Psoas muscle (tissue), 8 donors: Measurements from ENCODE around the gene PANK4. TPM values are rescaled to one million over a fixed set of nuclear protein-coding genes. Genes with fewer than 3 reads are reported as not detected.
A peak's percentile ranks its signal among the peaks of the same experiment; 100 is the strongest.

Source experiments
- ATAC-seq, 4 donors: fragments of 200-7000 bp; cut with Tn5 transposase; one replicate each; pipeline ENCODE4 v1.9.1; 2020; ENCODE audit warnings: moderate library complexity in 3 of 4, mild to moderate bottlenecking in 2 of 4
- DNase-seq, 2 donors: peaks; one replicate each; pipeline ENCODE4 v3.0.0-alpha.2; 2020
- H3K27ac ChIP-seq: fragments of 200-600 bp; one replicate; pipeline ENCODE4 v1.8.0; 2022
- H3K27me3 ChIP-seq, 3 donors: fragments of 200-600 bp in 1 of 3; one replicate each; pipeline versions ENCODE4 v1.6.1 to v1.8.0; 2013 to 2022; ENCODE audit warnings: low read length in 2 of 3, mild to moderate bottlenecking in 2 of 3, moderate library complexity in 1 of 3; ENCODE audit not compliant: insufficient read depth in 3 of 3
- H3K36me3 ChIP-seq, 2 donors: fragments of 200-600 bp in 1 of 2; one replicate each; pipeline versions ENCODE4 v1.6.1 to v1.8.0; 2013 to 2022; ENCODE audit warnings: low read depth in 1 of 2, mild to moderate bottlenecking in 1 of 2, moderate library complexity in 1 of 2; ENCODE audit not compliant: insufficient read depth in 1 of 2
- H3K4me1 ChIP-seq: fragments of 200-600 bp; one replicate; pipeline ENCODE4 v1.8.0; 2022
- H3K4me3 ChIP-seq: fragments of 200-600 bp; one replicate; pipeline ENCODE4 v1.8.0; 2022; ENCODE audit warnings: mild to moderate bottlenecking
- H3K9me3 ChIP-seq: fragments of 200-600 bp; one replicate; pipeline ENCODE4 v1.8.0; 2022
- WGBS, 3 donors: extraction: QIAGEN DNeasy Blood & Tissue Kit; methylation state at CpG; one replicate each; pipeline versions ENCODE4 v1.1.6 to v1.1.7; 2013; 5-methylcytosine and 5-hydroxymethylcytosine counted together
- intact Hi-C, 2 donors: fragments of 100-400 bp; cut with DNase I; formaldehyde crosslinking; loops; one replicate each; pipeline versions ENCODE4 v1.11.0 to v1.14.2; 2022
- polyA plus RNA-seq, 3 donors: library from polyadenylated mRNA; stranded (reverse); fragments of 200-250 nt; gene quantifications; one replicate each; pipeline ENCODE4 v1.2.3, GENCODE V29; 2013
- total RNA-seq, 4 donors: library from RNA; stranded (reverse); fragmentation: NEBNext Ultra II Directional in 2 of 4; extraction: Animal tissue kit (Norgen Biotek cat#: 25700) in 2 of 4; gene quantifications; one replicate each; pipeline versions ENCODE4 v1.2.1 to v1.2.4, GENCODE V29; 2021 to 2023
- TF ChIP-seq, protein P1 (sequence below): fragments of 200-600 bp; IDR thresholded peaks from one replicate; pipeline ENCODE4 v1.8.0; 2022; ENCODE audit warnings: antibody characterized with exemption
- donor health status: healthy with polysubstance abuse.
- donor health status: DM: no; HTN: no; CAD: no; lungs with moderate emphysema.
- donor health status: Bipolar disorder and iron deficiency.
- donor health status: healthy.
- donor health status: DM: yes; HTN: yes; CAD: no.
- donor health status: DM: no; HTN: no; CAD: no.
- donor health status: DM: no; HTN: no; CAD: no.
- donor health status: DM: yes; HTN: yes; CAD: no.

Gene PANK4
- total and polyA plus RNA-seq, 7 donors = 29.0 to 45.1 (median 31.9) TPM

DNA sequence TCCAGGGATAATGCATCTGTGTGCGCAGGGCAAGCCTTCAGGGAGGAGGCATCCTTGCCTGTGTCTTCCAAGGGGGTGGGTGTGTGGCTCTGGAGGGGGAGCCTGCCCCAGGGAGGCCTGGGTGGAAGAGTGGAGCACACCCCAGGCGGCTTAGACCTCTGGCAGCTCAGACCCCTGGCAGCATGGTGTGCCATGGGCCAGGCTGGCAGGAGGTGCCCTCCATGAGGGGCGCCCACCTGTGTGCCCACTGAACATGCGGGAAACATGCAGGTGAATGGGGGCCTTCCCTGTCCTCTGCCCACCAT, 1.1 kb upstream of the PANK4 start:
- no peaks in the 10 kb centered on the region for H3K36me3 ChIP-seq
- intact Hi-C loops = loop anchor here (5.0 kb wide), 3 partner anchors 115 to 340 kb away; partner anchors contain the start of genes MORN1 (in 1 of the 2), PEX10 (in 1 of the 2) and RER1 (in 1 of the 2)
- peak overlapping the region; percentile 76 for H3K27ac ChIP-seq
- no peaks in the 10 kb centered on the region for H3K9me3 ChIP-seq
- TF ChIP-seq, protein P1, sequence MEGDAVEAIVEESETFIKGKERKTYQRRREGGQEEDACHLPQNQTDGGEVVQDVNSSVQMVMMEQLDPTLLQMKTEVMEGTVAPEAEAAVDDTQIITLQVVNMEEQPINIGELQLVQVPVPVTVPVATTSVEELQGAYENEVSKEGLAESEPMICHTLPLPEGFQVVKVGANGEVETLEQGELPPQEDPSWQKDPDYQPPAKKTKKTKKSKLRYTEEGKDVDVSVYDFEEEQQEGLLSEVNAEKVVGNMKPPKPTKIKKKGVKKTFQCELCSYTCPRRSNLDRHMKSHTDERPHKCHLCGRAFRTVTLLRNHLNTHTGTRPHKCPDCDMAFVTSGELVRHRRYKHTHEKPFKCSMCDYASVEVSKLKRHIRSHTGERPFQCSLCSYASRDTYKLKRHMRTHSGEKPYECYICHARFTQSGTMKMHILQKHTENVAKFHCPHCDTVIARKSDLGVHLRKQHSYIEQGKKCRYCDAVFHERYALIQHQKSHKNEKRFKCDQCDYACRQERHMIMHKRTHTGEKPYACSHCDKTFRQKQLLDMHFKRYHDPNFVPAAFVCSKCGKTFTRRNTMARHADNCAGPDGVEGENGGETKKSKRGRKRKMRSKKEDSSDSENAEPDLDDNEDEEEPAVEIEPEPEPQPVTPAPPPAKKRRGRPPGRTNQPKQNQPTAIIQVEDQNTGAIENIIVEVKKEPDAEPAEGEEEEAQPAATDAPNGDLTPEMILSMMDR = no peak
- ATAC-seq (no peak), DNase-seq (no peak)
- no peaks in the 10 kb centered on the region for H3K27me3 ChIP-seq
- H3K4me3 ChIP-seq = peak overlapping the region; percentile 52
- H3K4me1 ChIP-seq = peaks cover 77% of the 10 kb centered on the region
- 39 to 54% (median 46%) methylated on average over 4 of the region's 4 CpGs for WGBS, 3 donors

DNA sequence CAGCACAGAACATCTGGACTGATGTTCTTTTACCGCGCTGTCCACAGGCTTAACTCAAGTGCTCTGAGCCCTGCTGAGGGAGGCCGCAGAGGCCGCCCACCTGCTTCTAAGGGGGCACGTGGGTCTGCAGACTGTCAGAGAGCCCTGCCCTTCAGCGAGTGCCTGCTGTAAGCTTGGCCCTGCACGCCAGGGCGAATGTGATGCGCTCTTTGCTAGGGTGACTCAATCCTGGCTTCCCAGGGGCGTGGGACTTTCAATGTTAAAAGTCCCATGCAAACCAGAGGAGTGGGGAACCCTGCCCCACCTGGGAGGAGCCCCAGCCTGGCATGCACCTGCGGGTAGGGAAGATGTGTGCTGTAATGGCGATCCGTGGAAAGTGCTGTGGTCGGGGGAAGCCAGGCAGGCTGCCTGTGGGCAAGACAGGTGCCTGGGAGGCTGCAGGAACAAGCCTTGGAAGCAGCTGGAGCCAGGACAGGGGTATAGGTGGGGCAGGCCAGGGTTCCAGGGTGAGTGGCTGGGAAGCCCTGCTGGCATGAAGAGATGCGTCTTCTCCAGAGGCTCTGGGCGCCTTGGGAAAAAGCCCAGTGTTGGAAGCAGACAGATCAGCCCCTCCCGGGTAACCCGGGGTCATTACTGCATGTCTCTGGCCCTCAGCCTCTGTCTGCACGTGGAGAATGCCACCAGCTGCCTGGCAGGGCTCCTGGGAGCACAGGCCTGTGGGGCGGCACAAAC, 594 bp upstream of the PANK4 start:
- H3K4me1 ChIP-seq = peaks cover 72% of the 10 kb centered on the region
- peak overlapping the region; percentile 76 for H3K27ac ChIP-seq
- no peaks in the 10 kb centered on the region for H3K27me3 ChIP-seq
- peak; percentile 26 to 65 (median 60) for ATAC-seq
- DNase-seq = peak; percentile 59 to 83
- intact Hi-C loops = loop anchor here (5.0 kb wide), 3 partner anchors 115 to 340 kb away; partner anchors contain the start of genes MORN1 (in 1 of the 2), PEX10 (in 1 of the 2) and RER1 (in 1 of the 2)
- TF ChIP-seq, protein P1 = no peak
- no peaks in the 10 kb centered on the region for H3K36me3 ChIP-seq
- no peaks in the 10 kb centered on the region for H3K9me3 ChIP-seq
- 12 to 18% (median 15%) methylated on average over 20 of the region's 20 CpGs for WGBS, 3 donors
- peak overlapping the region; percentile 77 for H3K4me3 ChIP-seq

DNA sequence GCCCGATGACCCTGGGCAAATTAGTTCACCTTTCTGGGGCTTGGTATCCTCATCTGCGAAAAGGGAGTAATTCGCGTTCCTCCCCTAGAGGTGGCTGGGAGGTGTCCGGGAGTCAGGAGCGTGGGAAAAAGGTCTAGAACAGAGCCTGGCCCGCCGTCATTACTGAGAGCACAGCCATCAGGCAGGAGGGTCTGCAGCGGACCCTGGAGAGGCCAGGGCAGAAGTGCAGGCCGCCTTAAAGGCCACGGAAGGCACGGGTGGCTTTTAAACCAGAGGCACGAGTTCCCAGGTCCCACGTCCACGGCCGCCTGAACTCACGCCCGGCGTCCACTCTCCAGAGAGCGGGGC, 850 bp downstream of the PANK4 start:
- ATAC-seq (no peak), DNase-seq (no peak)
- Histone ChIP-seq H3K36me3 (peaks cover 0 to 14% of the 10 kb centered on the region in 2 donors), H3K4me3 (peak overlapping the region; percentile 77), H3K27ac (peak overlapping the region; percentile 76), H3K27me3 (no peaks in the 10 kb centered on the region), H3K4me1 (peaks cover 58% of the 10 kb centered on the region), H3K9me3 (no peaks in the 10 kb centered on the region)
- intact Hi-C loops = loop anchor here (5.0 kb wide), 3 partner anchors 113 to 338 kb away; partner anchors contain the start of genes MORN1 (in 1 of the 2), PEX10 (in 1 of the 2) and RER1 (in 1 of the 2)
- TF ChIP-seq, protein P1 = no peak
- 2 to 5% (median 2%) methylated on average over 12 to 20 of the region's 20 CpGs for WGBS, 3 donors

DNA sequence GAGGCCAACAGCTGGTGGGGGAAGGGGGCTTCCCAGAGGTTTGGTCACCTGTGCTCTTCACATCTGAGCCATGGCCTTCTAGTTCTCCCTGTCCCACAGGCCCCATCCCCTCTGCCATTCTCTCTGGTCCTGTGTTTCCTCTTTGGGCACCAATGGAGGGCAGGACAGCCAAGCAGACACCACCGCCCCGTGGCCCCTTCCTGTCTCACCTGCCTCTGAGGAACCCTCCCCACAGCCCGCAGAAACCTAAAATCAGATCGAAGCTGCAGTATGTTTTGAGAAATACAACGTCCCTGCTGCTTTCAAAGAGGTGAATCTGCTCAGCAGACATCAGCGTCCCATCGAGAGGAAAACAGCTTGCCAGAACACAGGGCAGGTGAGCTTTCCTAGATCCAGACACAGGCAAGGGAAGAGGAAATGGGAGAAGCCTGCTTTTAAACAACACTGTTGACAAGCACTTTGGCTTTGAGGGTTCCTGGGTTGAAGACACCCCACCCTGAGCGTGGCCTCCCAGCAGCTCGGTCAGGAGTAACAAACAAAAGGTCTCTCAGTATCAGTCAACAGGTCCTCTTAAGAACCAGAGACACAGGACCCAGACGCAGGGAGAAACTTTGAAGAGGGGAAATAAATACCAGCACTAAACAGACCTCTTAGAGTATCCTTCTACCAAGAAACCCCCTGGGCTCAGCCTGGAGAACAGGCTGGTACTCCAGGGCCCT, 2.3 kb downstream of the PANK4 start:
- Histone ChIP-seq H3K36me3 (peaks cover 6 to 29% of the 10 kb centered on the region in 2 donors), H3K9me3 (no peaks in the 10 kb centered on the region), H3K27me3 (no peaks in the 10 kb centered on the region), H3K27ac (peak overlapping the region; percentile 77), H3K4me3 (peak overlapping the region; percentile 77), H3K4me1 (peaks cover 52% of the 10 kb centered on the region)
- 57 to 79% (median 69%) methylated on average over 10 of the region's 10 CpGs for WGBS, 3 donors
- TF ChIP-seq, protein P1 = peak; percentile 14
- DNase-seq (no peak), ATAC-seq (no peak)
- intact Hi-C loops = no loop called here
